NCI-H345 (cell line): ENCODE results near the gene DNAJC7.

Experiments
- DNase-seq: peaks from one replicate; lab custom pipeline; 2025; lab: John Stamatoyannopoulos, UW

DNAJC7 gene, protein sequence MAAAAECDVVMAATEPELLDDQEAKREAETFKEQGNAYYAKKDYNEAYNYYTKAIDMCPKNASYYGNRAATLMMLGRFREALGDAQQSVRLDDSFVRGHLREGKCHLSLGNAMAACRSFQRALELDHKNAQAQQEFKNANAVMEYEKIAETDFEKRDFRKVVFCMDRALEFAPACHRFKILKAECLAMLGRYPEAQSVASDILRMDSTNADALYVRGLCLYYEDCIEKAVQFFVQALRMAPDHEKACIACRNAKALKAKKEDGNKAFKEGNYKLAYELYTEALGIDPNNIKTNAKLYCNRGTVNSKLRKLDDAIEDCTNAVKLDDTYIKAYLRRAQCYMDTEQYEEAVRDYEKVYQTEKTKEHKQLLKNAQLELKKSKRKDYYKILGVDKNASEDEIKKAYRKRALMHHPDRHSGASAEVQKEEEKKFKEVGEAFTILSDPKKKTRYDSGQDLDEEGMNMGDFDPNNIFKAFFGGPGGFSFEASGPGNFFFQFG

DNA sequence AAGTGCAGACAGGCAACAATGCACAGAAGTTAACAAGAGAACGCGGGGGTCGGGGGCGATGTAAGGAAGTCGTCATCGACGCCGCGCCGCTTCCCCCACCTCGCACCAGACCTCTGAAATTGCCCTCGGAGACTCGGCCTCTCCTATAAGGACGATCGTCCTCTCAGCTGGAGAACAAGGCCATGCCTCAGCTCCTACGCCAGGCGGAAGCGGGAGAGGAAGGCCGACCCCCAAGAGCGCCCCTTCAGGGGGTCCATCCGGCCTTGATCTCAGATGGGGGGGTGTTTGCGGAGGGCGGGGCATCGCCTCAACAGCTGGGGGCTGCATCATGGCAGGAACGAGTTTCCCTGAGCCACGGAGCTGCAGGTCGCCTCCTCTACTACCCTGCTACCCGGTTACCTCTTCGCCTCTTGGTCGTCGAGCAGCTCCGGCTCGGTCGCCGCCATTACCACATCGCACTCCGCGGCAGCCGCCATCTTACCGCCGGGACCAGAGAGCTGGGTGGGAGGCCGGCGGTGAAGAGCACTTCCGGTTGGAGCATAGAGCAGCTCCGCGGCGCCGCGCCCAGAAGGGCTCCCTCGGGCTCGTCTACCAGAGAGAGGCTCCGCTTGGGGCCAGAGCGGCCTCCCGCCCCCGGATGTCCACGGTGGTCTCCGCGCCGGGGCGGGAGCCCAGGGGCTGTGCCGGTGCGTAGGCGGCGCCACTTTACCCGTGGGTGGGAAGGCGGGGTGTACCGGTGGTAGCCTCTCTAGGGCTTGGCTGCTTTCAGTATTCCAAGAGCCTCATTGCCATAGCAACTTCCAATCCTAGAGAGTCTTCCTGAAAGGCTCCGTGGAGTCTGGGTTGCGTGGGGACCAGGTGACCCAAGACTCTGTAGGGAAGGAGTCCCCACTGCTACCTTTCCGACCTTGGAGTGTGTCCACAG, at the start of gene DNAJC7:
DNAJC7 (minus strand) TSS at position 499 of the 925 bp plus-strand sequence; CDS start at position 476, 23 bp downstream.
- DNase-seq, result peak; percentile 94

- no peak for DNase-seq
Observed at GRCh38 chr17:42065201-42065600, 48.0 kb upstream of the DNAJC7 start.

- no peak for DNase-seq
Observed at GRCh38 chr17:42062681-42063080, 45.4 kb upstream of the DNAJC7 start.

DNA sequence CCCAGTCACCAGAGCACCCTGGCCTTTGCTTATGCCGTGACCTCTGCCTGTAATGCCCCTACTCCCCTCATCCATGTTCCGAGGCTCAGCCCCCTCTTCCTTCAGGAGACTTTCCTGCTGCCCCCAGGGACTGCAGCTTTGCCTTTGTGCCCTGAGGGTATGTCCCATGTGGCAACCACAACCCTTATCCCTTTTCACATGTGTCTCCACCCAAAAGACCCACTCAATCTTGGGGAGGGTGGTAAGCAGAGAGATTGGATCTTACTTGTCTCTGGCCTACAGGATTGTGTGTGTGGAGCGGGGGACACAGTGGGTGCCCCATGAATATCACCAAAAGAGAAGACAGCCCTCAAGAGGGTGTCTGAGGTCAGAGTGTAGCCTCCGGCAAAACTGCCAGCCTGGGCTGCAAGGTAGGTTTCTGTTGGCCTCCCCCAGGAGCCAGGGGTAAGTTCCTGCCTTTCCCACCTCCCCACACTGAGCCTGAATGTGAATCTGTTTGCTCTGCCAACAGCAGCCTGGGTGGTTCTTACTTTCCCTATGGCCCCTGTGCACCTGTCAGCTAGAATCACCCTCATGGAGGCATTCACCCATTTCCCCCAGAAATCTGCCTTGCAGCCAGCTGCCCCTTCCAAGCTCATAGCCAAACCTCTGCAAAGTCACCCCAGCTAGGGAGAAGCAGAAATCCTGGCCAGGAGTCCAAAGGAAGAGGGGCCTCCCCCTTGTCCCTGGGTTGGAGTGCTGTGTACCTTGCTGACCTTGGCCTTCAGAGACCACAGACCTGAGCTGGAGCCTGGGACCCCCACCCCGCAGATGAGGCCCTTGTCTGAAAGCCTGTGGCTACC, 44.6 kb upstream of the DNAJC7 start:
- DNase-seq, result no peak

- DNase-seq, result no peak
Observed at GRCh38 chr17:42060231-42060630, 43.0 kb upstream of the DNAJC7 start.

DNA sequence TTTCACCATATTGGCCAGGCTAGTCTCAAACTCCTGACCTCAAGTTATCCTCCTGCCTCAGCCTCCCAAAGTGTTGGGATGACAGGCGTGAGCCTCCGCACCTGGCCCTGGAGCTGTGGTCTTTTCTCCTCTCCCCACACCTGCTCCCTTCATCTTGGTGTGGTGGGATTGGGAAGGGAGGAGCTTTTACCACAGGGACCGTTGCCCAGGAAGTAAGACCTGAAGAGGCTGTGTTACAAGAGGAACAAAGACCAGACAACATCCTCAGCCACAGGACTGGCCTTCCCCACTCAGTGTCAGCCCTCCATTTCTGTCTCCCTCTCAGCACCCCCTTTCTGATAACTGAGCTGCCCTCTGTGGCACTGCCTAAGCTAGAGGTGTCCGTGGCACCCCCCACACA, 42.6 kb upstream of the DNAJC7 start:
- no peak for DNase-seq

DNA sequence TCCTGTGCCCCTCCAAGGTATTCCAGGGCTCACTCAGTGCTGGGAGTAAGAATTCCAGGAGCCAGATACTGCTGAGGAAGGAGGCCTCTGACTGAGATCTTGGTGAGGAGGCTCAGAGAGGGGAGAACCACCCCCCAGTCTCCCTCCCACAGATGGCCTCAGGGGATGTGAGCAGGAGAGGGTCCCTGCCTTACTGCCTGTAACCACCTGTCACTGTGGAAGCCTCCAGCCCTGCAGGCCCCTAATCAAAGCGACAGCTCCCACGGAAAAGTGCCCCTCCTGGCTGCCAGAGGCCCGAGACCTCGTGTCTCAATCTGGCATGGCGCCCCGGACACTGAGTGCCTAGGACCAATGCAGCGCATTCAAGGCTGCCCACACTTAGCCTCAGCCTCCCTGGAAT, 40.8 kb upstream of the DNAJC7 start:
- DNase-seq, result no peak

- DNase-seq, result no peak
Observed at GRCh38 chr17:42056635-42057034, 39.4 kb upstream of the DNAJC7 start.

DNA sequence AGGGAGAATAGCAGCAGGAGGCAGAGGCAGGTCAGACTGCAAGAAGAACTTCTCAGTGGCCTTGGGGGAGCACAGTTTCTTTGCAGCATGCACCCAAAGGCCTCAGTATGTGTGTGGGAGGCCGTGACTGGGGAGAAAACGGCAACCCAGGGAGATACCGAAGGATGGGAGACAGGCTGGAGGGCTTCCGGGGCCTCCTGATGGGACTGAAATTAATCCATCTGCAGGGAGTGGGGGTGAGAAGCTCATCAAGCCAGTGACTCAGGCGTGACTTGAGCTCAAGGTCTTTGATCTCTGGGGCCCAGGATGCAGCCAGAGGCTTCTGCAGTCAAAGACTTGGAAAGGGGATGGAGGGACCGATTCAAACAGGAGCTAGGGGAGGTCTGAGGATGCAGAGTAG, 38.3 kb upstream of the DNAJC7 start:
- no peak for DNase-seq

DNA sequence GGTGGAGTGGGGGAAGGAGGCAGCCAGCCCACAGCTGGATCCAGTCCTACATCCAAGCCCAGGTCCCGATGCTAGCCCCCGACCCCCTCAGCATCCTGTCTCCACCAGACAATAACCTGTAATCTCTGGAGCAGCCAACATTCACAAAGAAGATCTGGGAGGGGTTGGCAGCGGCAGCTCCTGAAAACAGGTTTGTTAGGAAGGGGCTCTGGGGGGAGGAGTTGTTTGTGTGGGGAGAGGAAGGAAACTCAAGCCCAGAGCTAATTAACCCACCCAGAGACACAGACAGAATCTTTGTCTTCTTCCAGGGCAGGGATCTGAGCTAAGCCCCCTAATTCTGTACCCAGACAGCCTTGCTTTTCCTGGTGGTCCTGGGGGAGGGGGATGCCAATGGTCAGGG, 37.8 kb upstream of the DNAJC7 start:
- DNase-seq, result no peak

DNA sequence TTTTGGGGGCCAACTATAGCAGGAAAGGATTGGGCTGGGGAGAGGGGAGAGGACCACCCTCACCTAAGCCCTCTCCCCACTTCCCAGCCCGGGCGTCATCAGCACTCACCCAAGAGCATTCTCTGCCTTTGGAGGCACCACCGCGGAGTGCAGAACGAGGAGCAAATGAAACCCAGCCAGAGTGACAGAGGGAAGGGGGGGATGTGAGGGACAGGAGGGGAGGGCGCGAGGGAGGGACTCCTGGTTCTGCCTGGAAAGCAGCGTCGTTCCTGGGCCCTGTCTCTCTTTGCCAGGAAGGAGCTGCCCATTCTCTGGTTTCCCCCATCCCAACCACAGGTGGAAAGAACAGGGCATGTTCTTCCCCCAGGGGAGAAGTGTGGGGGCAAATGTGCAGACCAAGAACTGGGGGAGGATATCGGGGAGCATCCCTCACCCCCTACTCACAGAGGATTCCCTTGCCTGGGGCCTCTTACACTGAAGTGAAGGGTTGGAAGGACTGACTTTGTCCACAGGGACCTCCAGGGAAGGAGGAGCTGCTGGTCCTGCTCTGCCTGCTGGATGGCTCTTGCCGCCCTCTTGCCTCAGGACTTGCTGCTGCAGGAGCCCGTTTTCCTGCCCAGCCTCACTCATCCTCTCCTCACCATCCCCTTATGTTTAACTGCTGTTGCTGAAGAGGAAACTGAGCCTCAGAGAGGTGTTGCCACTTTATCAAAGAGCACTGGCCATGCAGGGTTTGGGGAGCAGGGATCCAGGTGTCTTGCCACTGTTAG, 36.7 kb upstream of the DNAJC7 start:
- no peak for DNase-seq

DNA sequence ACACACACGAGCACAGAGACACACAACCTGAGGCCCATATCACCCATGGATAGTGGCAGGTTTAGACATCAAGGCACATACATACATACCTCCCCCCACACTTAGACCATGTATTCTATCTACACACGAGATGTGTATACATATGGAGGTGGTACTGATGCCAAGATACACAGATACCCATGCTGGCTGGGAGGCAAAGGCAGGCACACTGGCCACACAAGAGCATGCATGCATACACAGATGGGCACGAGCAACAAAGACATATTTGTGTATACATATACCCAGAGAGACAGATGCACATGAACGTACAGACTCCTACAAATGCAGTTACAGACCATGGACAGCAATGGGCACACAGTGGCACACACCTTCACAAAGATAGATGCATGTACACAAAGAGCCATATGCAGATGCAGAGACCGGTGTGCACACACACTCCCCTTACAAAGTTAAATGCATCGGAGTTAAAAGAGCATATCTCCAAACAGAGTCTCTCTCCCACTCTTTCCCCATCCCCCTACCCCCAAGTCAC, 35.2 kb upstream of the DNAJC7 start:
- no peak for DNase-seq

- DNase-seq, result no peak
Observed at GRCh38 chr17:42051645-42052044, 34.4 kb upstream of the DNAJC7 start.

- no peak for DNase-seq
Observed at GRCh38 chr17:42051013-42051400, 33.8 kb upstream of the DNAJC7 start.

- DNase-seq, result peak; percentile 57
Observed at GRCh38 chr17:42050393-42051012, 33.3 kb upstream of the DNAJC7 start, which contains the start of gene C17orf113. Gene C17orf113, minus strand, starts transcription at chr17:42050601. Its CDS starts 7,225 bp downstream, at chr17:42043376.

- DNase-seq, result no peak
Observed at GRCh38 chr17:42049834-42050392, 32.7 kb upstream of the DNAJC7 start.

GRCh38 chr17:42047343-42047742, 30.1 kb upstream of the DNAJC7 start:
- no peak for DNase-seq

DNA sequence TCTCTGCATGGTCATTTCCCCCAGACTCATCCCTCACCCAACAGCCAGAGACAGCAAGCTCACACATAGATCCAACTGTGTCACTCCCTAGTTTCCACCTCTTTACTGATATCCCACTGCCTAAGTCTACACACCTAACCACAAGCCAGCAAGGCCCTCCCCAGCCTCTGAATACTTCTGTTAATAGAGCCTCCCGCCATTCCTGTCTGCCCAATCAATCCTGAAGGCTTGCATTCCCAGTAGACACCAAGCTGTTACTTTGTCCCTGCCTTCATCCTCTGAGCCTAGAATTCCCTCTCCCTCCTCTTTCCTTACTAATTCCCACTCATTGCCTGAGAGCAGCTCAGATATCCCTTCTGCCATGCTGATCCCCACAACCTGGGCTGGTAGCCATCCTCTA, 28.5 kb upstream of the DNAJC7 start:
- DNase-seq, result no peak

DNA sequence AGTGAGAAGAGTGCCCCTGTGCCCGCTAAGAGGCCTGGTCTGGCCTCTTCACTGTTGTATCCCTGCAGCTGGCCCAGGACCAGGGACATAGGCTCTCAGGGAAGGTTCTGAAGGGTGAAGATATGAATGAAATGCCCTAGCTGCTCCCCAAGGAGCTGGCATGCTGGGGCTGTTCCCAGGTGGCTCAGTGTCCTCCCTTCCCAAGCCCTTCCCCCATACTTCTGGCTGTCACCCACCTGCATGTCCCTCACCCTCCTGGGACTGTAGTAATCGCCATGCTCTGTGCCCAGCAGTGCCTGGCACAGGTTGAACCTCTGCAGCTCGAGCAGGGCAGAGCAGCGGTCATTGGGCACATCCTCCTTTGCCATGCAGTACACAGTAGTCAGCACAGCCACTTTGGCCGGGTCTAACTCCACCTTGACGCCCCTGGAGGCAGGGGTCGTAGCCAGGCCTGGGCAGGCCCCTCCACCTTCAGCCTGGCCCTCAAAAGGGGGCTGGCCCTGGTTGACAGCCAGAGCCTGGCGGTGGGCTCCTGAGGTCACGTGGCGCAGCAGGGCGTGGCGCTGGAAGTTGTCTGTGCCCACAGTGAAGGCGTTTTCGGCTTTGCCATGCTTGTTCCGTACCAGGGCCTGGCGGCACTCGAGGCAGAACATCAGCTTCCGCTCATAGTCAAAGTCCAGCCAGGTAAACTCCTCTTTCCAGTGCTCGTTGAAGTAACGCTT, 25.5 kb upstream of the DNAJC7 start:
- no peak for DNase-seq
